HL-60/S4 (cell line): ENCODE data around the gene DNAH7.

Source experiments
- in situ Hi-C: fragments of 300-500 bp; cut with MboI; formaldehyde crosslinking; loops from 2 replicates; pipeline ENCODE4 v1.14.3; 2022; ENCODE audit warnings: low sequenced_read_pairs

Gene DNAH7

GRCh38 chr2:196080526-196080925 is 11.9 kb upstream of the DNAH7 start:
- in situ Hi-C loops, result no loop called here

- in situ Hi-C loops, result no loop called here
Observed at GRCh38 chr2:196079052-196079451, 10.4 kb upstream of the DNAH7 start.

GRCh38 chr2:196077821-196078220 is 9.2 kb upstream of the DNAH7 start:
- in situ Hi-C loops, result no loop called here

- in situ Hi-C loops, result no loop called here
Observed at GRCh38 chr2:196076778-196077568, 8.3 kb upstream of the DNAH7 start.

GRCh38 chr2:196075196-196075595 is 6.6 kb upstream of the DNAH7 start:
- in situ Hi-C loops, result no loop called here

- in situ Hi-C loops, result loop anchor here (25.0 kb wide), 1 partner anchor 387 kb away; no protein-coding TSS in a partner anchor
Observed at GRCh38 chr2:196074631-196075030, 6.0 kb upstream of the DNAH7 start.

- in situ Hi-C loops, result loop anchor here (25.0 kb wide), 1 partner anchor 386 kb away; no protein-coding TSS in a partner anchor
Observed at GRCh38 chr2:196073521-196073920, 4.9 kb upstream of the DNAH7 start.

- in situ Hi-C loops, result loop anchor here (25.0 kb wide), 1 partner anchor 380 kb away; no protein-coding TSS in a partner anchor
Observed at GRCh38 chr2:196067088-196067382, 1.6 kb downstream of the DNAH7 start.

- in situ Hi-C loops, result loop anchor here (25.0 kb wide), 1 partner anchor 379 kb away; no protein-coding TSS in a partner anchor
Observed at GRCh38 chr2:196066291-196067087, 2.1 kb downstream of the DNAH7 start.

GRCh38 chr2:196063773-196064172 is 4.9 kb downstream of the DNAH7 start:
- in situ Hi-C loops, result loop anchor here (25.0 kb wide), 1 partner anchor 376 kb away; no protein-coding TSS in a partner anchor

- in situ Hi-C loops, result loop anchor here (25.0 kb wide), 1 partner anchor 372 kb away; no protein-coding TSS in a partner anchor
Observed at GRCh38 chr2:196059491-196059960, 9.1 kb downstream of the DNAH7 start.

- in situ Hi-C loops, result loop anchor here (25.0 kb wide), 1 partner anchor 367 kb away; no protein-coding TSS in a partner anchor
Observed at GRCh38 chr2:196054631-196055030, 14.0 kb downstream of the DNAH7 start.

GRCh38 chr2:196046123-196046917 is 22.3 kb downstream of the DNAH7 start:
- in situ Hi-C loops, result no loop called here

- in situ Hi-C loops, result no loop called here
Observed at GRCh38 chr2:196041786-196042185, 26.9 kb downstream of the DNAH7 start.

- in situ Hi-C loops, result no loop called here
Observed at GRCh38 chr2:196040218-196040617, 28.4 kb downstream of the DNAH7 start.

- in situ Hi-C loops, result no loop called here
Observed at GRCh38 chr2:196036442-196036841, 32.2 kb downstream of the DNAH7 start.

GRCh38 chr2:196018037-196018436 is 50.6 kb downstream of the DNAH7 start:
- in situ Hi-C loops, result no loop called here

GRCh38 chr2:196012314-196012713 is 56.3 kb downstream of the DNAH7 start:
- in situ Hi-C loops, result no loop called here

- in situ Hi-C loops, result no loop called here
Observed at GRCh38 chr2:196000551-196000950, 68.1 kb downstream of the DNAH7 start.

- in situ Hi-C loops, result no loop called here
Observed at GRCh38 chr2:195998070-195998469, 70.6 kb downstream of the DNAH7 start.

GRCh38 chr2:195995499-195995898 is 73.1 kb downstream of the DNAH7 start:
- in situ Hi-C loops, result no loop called here
